ENCODE data around the gene PTGR3. TPM values are rescaled to one million over a fixed set of nuclear protein-coding genes. Genes with fewer than 3 reads are reported as not detected.
A peak's percentile ranks its signal among the peaks of the same experiment; 100 is the strongest.

Gene PTGR3
- total and polyA plus RNA-seq, 8 donors: 9.9 to 45.5 (median 15.7) TPM

DNA sequence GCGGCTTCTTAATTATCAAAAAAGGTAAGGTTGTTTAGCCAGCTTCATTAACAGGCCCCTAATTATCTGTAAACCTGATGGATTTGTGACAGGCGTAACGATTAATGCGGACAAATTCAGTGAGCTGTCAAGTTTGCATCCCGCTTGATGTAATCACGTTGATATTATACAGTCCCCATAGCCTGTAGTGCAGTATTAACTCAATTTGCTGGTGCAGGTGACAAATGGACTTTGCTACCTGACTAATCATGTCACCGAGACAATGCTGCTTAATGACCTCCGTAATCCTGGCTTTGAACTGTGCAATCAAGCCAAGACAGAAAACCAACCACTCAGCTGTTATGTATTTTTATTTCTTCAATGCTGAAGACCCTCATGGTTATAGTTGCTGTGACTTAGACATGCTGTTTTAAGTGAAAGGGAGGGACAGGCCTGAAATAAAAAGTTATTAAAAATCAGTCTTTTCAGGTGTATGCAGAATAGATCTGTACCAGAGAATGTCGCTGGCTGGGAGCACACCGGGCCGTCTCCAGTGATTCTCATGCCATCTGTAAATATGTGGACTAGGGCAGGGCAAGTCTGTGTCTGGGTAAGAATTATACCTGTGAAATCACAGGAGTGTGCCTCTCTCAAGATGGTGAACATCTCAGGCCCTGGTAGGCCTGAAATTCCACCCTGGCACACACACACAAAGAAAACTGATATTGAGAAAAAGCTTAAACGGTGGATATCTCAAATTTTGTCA lies 6.0 kb upstream of the PTGR3 start:
- Histone ChIP-seq H3K27me3 (no peaks in the 10 kb centered on the region), H3K4me1 (peaks cover 25 to 78% (median 55%) of the 10 kb centered on the region in 4 donors), H3K4me3 (peak overlapping the region in 1 of 4 donors; percentile 97), H3K27ac (peak overlapping the region; percentile 17 to 87 (median 46)), H3K9me3 (no peaks in the 10 kb centered on the region), H3K36me3 (no peaks in the 10 kb centered on the region)
- peak in 1 of 2 donors; percentile 77 for DNase-seq
- no peak for TF ChIP-seq POLR2A (IDR thresholded peaks at IDR 0.05)
- TF ChIP-seq POLR2AphosphoS5 (IDR thresholded peaks at IDR 0.05): peak in 1 of 3 donors; percentile 12
- no peak for TF ChIP-seq CTCF (IDR thresholded peaks at IDR 0.05)
- no peak for TF ChIP-seq EP300 (IDR thresholded peaks at IDR 0.05)
- 67 to 77% (median 73%) methylated on average over 12 of the region's 12 CpGs for WGBS, 5 donors
- intact Hi-C loops (cut with DNase I; ENCODE audit: low total_unique reads): no loop called here

GRCh38 chr18:75214332-75214690 lies 5.4 kb upstream of the PTGR3 start:
- Histone ChIP-seq H3K27ac (peak overlapping the region in 4 of 5 donors; percentile 29 to 87 (median 56)), H3K4me3 (peak overlapping the region in 1 of 4 donors; percentile 97), H3K36me3 (no peaks in the 10 kb centered on the region), H3K27me3 (no peaks in the 10 kb centered on the region), H3K9me3 (no peaks in the 10 kb centered on the region), H3K4me1 (peaks cover 27 to 74% (median 53%) of the 10 kb centered on the region in 4 donors)
- TF ChIP-seq POLR2A (IDR thresholded peaks at IDR 0.05) (no peak), EP300 (IDR thresholded peaks at IDR 0.05) (no peak), CTCF (IDR thresholded peaks at IDR 0.05) (no peak), POLR2AphosphoS5 (IDR thresholded peaks at IDR 0.05) (no peak)
- no peak for DNase-seq
- 34 to 48% (median 39%) methylated on average over 5 of the region's 5 CpGs for WGBS, 5 donors
- intact Hi-C loops (cut with DNase I; ENCODE audit: low total_unique reads): no loop called here

DNA sequence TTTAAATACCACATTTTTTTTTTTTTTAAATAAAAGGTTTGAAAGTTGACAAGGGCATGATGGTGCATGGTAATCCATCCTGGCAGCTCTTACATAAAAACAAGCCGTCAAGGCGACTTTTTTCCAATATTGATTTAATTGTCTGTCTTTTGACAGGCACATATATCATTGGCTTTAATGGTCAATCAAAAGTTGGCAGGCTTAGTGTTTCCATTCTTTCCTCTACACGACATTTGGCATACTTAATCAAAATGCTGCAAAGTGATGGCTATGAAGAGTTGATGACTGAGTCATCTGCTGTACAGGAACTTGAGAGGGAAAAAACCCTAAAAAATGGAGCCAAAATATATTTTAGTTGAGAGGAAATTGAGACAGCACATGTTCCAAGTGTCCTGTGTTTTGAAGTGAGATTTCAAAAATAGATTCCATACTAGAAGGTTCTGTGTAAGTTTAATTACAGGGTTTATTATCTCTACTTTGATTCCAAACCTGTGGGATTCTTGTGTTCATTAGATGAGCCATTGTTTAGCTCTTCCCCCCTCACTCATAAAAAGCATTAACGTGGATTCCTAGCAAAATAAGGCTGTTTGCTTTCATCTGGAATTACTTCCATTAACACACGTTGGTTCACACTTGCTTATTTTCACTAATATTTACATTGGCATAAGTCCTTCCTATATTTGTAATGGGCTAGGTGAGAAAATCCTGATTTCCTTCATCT lies 4.8 kb upstream of the PTGR3 start:
- TF ChIP-seq POLR2AphosphoS5 (IDR thresholded peaks at IDR 0.05) (peak in 2 of 3 donors; percentile 15 to 27), EP300 (IDR thresholded peaks at IDR 0.05) (no peak), POLR2A (IDR thresholded peaks at IDR 0.05) (no peak), CTCF (IDR thresholded peaks at IDR 0.05) (no peak)
- Histone ChIP-seq H3K27ac (peak overlapping the region in 4 of 5 donors; percentile 31 to 87 (median 64)), H3K4me1 (peaks cover 27 to 72% (median 51%) of the 10 kb centered on the region in 4 donors), H3K27me3 (no peaks in the 10 kb centered on the region), H3K4me3 (peak overlapping the region in 2 of 4 donors; percentile 3 to 97), H3K9me3 (no peaks in the 10 kb centered on the region), H3K36me3 (no peaks in the 10 kb centered on the region)
- 16 to 23% (median 19%) methylated on average over 5 of the region's 5 CpGs for WGBS, 5 donors
- DNase-seq: peak in 1 of 2 donors; percentile 26
- intact Hi-C loops (cut with DNase I; ENCODE audit: low total_unique reads): no loop called here

DNA sequence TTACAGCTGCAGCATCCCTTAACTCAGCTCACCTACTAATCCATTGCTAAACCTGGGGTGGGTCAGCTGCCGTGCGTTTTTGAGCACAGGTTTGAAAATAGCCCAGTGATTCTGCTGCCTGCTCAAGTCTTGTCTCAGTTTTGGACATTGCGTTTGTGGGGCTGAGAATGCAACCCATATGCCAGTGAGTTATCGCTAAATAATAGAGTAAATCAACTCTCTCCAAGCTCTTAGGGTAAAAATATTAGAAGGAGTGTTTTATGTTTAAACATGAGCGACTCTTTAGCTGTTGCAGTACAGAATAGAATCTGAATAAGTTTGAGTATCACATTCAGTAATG lies 3.8 kb upstream of the PTGR3 start:
- WGBS, 5 donors: 44 to 70% (median 51%) methylated on average over 5 of the region's 5 CpGs
- Histone ChIP-seq H3K4me3 (peak overlapping the region; percentile 61 to 97 (median 81)), H3K9me3 (no peaks in the 10 kb centered on the region), H3K36me3 (no peaks in the 10 kb centered on the region), H3K4me1 (peaks cover 27 to 64% (median 50%) of the 10 kb centered on the region in 4 donors), H3K27me3 (no peaks in the 10 kb centered on the region), H3K27ac (peak overlapping the region; percentile 31 to 87 (median 70))
- TF ChIP-seq POLR2AphosphoS5 (IDR thresholded peaks at IDR 0.05) (no peak), CTCF (IDR thresholded peaks at IDR 0.05) (no peak), EP300 (IDR thresholded peaks at IDR 0.05) (no peak), POLR2A (IDR thresholded peaks at IDR 0.05) (no peak)
- peak in 1 of 2 donors; percentile 29 for DNase-seq
- intact Hi-C loops (cut with DNase I; ENCODE audit: low total_unique reads): no loop called here
